IPS DF 19.7 (cell line): ENCODE data around the gene DENND1A.
A peak's percentile ranks its signal among the peaks of the same experiment; 100 is the strongest.

Experiments used
- DNase-seq: peaks from one replicate; pipeline ENCODE4 v3.0.0-alpha.2; 2013; ENCODE audit warnings: low read depth, low spot score

DENND1A gene

DNA sequence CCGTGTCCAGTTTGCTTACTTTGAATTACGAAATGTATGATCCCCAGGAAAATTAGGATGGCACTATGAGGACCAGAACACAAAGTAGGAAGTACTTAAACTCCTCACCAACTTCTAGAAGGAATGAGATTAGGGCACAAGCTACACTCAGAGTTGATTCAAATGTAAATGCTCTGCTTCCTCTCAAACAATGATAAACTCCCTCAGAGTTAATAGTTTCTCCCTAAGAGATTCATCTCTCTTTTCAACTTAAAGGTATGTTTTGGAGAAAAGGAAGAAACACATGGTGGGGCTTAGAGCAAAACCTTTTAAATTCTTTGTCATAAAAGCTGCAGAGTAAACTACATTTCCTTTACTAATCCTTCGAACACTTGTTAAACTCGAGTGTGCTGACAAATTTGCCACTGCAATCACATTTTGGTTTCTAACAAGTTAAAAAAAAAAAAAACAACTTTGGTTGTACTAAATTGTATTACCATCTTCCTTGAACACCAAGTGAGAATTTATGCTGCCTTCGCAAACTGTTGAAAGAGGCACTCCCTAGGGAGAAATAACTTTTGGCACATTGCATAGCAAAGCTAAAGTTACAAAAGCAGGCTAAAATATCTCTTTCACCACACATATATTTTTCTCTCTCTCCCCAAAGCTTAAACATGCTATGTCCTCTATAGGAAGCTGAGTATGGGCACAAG is 66.6 kb downstream of the DENND1A start:
- DNase-seq, result peak; percentile 75

DNA sequence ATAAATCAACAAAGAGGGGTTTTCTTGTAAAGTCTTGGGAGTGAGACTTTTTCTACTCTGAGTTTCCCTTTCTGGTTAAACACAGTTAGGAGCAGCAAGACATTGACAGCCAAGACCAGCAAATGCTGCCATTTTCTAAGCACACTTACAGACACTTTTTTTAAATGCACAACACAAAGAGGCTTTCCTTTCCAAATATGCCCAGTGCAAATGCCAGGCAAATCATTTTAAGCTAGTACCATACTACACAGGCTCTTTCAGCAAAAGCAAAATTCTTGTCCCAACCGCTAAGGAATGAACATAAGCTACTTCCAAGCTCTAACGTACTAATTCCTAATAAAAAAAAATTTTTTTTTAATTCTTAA is 68.2 kb downstream of the DENND1A start:
- DNase-seq, result no peak

DNA sequence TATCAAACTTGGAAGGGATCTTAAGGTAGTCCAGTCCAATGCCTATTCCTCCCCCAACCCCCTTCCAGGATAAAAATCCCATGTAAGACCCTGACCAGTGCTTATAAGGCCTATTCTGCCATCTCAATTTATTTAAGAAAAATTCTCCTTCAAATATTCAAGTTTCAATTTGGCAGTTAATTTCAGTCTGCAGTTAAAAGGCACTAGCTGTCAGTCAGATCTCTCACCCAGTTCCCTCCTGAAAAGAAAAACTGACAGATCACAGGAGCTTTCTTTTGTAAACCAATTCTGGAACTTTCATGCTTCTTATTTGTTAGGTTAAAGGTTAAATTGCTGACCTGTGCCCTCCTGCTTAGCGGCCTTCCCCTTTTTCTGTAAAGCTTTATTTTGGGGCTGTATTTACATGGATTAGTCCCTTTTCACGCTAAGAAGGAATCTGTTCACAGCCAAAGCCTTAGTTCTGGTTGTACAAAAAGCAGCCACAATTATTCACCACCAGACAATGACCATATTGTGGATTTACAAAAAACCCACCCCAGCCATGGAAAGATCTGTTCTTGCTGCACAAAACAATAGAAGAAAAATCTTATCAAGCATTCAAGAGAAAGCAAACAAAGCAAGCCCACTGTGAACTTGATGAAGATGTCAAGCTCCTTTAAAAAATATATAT is 68.7 kb downstream of the DENND1A start:
- no peak for DNase-seq

DNA sequence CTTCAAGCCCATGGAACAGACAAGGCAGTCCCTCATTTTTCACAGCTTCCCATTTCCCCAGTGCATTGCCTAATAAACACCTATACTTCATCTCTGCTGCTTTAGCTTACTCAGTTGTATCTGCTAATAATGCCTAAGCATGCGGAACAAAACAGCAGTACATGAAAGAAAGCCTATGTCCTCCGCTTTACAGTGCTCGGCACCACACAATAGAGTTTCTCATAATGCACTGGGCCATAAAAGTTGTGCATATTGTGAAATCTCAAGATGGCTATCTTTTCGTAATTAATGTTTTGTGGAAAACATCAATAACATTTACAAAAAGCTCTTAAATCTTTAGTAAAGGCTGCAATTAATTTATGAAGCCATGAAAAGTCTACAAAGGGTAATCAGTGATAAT is 69.3 kb downstream of the DENND1A start:
- no peak for DNase-seq

DNA sequence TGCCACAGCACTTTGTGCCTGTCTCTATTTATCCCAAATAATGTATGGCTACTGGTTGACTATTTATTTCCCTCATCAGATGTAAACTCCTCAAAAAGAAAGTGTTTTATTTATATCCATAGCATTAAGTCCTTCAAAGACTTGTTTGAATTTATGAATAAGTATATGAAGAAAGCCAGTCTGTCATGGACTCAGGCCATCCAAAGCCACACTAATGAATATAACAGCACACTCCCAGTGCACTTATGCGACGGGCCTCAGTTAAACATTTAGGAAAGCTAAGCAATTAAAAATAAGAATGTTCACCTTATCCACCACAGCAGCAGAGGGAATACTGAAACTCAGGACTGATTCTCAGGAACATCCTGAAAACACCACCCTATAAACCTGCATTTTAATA is 77.5 kb downstream of the DENND1A start:
- DNase-seq, result no peak

DNA sequence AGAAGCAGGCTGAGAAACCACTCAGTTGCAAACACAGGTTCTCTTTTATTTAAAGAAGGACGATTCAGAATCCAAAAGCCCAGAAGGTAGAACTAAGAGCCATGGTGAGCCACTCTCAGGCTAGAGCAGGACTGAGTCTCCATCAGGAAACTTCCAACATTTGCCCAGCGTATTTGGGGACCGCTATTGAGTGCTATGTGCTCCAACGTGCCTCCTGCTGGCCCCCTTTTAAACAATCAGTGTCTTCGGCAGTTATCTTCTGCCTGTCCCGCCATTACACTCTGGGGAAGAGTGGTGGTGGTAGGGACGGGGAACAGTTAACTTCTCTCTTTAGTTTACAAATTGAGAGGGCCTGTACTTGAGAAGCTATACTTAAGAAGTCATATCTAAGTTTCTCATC is 78.1 kb downstream of the DENND1A start:
- no peak for DNase-seq

DNA sequence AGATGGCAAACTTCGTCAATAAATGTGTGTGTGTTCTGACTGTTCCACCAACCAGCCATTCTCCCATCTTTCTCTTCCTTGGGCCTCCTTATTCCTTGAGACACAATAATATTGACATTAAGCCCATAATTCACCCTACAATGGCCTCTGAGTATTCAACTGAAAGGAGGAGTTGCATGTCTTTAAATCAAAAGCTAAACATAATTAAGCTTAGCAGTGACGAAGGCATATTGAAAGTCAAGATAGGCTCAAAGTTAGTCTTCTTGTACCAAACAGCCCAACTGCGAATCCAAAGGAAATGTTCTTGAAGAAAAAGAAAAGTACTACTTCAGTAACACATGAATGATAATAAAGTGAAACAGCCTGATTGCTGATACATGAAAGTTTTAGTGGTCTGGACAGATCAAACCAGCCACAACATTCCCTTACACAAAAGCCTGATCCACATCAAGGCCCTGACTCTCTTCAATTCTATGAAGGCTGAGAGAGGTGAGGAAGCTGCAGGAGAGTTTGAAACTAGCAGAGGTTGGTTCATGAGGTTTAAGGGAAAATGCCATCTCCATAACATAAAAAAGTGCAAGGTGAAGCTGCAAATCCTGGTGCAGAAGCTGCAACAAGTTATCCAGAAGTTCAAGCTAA is 81.4 kb downstream of the DENND1A start:
- no peak for DNase-seq

DNA sequence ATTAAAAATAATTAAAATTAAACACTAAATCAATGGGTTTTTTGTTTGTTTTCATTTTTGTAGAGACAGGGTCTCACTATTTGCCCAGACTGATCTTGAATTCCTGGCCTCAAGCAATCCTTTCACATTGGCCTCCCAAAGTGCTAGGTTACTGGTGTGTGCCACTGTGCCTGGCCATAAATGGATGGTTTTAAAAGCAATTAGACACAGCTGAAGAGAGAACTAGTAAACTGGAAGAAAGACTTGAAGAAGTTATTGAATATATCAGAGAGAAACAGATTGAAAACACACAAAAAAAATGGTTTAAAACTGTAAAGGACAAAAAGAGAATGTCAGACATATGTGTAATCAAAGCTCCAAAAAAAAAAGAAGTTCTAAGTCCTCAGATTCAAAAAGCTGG is 83.0 kb downstream of the DENND1A start:
- DNase-seq, result no peak

DNA sequence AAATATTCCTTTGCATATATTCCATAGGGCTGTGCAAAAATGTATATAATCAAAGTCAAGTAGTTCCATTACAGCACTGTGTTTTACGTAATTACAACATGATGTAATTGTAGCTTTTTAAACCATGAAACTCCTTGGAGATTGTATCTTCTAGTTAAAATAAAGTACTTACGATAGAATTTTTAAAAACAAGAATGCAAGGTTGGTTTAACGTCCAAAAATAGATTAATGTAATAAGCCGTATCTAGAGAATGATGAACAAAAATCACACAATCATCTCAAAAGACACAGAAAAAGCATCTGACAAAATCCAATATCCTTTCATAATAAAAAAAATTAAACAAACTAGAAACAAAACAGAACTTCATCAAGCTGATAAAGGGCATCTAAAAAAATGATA is 86.2 kb downstream of the DENND1A start:
- DNase-seq, result no peak

DNA sequence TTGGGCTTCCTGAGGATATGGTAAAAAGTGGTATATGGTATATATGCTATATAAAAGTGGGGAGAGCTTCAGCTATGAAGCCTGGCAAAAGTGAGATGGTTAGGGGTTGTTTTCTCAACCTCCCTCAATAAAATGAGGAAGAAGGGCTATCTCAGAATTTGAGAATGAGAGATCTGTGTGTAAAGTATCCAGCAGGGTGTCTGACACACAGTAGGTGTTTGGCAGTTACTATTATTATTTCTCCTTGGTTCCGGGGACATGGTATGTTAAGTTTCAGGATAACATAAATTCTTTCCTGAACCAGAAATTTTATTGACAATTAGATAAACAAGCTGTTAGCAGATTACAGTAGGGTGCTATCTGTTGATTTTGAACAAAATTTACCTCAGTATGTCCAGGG is 94.1 kb downstream of the DENND1A start:
- no peak for DNase-seq

DNA sequence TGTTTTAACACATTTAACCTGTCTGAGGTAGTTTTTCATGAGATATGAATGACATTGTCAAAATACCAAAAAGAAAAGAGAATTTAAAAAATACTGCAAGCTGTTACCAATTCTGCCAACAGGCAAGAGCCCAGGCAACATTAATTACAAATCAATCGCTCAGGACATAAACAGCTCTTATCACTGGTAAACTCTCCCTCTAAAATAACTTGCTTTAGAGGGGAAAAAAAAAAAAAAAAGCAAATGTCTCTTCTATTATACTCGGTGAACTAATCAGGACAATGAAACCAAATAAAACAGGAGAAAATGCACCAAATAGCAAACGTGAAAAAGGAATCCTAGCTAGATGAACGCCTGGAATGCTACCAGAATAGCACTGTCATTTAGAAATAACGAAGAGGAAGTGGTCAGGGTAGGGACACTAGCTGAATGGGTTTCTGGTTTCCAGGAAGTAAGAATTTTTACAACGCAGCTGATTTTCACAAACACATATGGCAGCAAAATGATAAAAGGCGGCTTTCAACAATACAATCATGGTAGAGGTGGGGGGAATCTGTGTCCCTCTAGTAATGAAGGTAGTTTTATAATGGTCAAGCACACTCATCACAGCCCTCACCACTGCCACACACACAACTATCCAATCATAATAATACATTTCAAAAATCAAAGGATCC is 94.9 kb downstream of the DENND1A start:
- no peak for DNase-seq

DNA sequence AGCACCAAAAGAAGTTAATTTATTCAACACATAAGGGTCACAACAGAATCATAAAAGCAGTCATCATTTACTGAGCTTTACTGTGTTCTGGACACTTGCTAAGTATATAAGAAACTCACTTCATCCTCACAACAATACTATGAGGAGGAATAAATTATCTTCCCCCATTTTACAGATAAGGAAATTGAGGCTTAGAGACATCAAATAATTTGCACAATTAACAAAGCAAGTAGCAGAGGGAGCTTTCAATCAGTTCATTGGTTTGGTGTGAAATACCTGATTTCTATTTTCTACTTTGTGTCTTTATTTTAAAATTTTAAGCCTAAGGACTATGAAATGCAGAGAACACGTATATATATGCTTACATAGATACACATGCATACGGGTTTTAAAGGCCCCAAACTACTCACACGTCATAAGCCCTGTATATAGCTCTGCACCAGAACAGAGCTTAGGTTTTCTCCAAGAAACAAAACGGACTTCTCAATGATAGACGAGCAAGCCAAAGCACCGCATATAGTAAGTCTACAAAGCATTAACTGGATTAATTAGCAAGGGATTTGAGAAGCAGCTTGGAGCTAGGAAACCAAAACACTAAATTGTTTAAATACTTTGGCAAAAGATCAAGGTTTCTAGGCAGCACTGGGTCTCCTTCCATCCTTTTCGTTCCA is 95.6 kb downstream of the DENND1A start:
- no peak for DNase-seq

DNA sequence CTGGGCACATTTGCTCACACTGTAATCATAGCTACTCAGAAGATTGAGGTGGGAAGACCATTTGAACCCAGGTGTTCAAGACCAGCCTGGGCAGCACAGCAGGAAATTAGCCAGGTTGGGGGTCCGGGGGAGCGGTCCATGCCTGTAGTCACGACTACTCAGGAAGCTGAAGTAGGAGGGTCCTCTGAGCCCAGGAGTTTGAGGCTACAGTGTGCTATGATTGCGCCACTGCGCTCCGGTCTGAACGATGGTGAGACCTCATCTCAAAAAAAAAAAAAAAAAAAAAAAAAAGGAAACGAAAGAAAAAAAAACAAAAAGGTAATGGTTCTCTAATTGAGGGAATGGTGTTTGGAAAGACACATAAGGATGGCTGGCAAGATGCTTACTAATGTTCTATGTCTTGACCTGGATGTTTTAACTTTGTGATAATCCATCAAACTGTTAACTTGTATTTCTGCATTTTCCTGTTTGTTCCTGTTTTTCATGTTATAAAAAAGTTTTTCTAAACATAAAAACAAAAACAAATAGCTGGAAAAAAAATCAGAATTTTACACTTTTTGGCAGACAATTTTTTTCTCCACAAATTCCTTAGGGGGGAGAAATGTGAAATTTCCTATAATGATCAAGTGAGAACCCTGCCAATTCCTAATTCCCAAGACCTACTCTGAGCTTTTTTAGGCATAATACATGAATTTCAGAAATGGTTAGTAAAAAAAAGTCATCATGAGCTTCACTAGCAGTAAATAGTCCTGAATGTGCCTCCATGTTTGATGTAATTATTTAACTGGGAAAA is 96.9 kb downstream of the DENND1A start:
- DNase-seq, result no peak

DNA sequence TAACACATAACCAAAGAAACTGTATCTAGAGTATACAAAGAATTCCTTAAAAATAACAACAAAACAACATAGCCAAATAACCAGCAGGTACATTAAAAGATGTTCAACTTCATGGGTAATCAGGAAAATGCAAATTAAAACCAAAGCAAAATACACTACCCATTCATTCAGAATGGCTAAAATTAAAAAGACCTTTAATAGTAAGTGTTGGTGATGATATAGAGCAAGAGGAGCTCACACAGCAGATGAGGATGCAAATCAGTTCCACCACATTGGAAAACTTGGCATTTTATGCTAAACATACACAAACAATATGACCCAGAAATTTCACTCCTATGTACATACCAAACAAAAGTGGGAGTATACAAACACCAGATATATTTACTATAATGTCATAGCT is 97.8 kb downstream of the DENND1A start:
- DNase-seq, result no peak

DNA sequence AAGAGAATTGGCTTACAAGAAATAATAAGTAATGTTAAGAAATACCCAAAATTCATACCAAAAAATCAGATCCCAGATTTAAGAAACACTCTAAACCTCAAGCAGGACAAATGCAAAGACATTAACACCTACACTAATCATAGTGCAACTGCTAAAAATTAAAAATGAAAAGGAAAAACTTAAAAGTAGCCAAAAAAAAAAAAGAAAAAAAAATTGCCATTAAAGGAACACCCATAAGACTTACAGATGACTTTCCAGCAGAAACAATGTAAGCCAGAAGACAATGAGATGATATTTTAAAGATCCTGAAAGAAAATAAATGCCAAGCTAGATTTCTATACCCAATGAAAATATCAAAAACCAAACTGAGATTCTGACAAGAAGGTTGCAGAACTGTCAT is 101.5 kb downstream of the DENND1A start:
- DNase-seq, result no peak

DNA sequence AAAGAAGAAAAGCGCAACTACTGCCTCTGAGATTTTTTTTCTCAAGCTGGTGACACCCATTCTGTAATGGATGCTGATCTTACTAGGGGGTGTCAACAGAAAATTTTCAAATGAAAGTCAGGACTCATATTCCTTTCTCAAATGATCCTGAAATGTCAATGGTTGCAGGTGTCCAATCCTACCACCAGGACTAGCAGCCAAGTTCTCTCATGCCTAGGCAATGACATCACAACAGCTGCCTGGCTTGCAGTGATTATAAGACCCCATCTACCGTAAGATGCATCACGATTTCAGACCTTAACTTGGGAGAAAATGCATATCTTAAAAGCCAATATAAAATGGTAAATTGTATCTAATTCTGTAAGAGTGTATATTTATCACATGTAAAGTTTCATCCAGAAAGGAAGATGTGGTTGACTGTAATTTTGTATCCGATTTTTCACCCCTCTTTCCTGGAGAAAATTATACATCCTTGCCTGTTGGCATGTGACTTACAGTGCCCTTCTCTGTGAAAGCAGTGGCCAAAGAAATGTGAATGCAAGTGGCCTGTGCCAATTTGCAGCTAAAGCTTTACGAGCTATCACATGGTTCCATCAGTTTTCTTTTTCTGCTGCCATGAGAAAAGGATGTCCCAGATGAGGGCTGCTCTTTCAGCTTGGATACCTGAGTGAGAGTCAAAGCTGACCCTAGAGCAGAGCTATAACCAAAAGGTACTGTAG is 104.4 kb downstream of the DENND1A start:
- peak; percentile 7 for DNase-seq

DNA sequence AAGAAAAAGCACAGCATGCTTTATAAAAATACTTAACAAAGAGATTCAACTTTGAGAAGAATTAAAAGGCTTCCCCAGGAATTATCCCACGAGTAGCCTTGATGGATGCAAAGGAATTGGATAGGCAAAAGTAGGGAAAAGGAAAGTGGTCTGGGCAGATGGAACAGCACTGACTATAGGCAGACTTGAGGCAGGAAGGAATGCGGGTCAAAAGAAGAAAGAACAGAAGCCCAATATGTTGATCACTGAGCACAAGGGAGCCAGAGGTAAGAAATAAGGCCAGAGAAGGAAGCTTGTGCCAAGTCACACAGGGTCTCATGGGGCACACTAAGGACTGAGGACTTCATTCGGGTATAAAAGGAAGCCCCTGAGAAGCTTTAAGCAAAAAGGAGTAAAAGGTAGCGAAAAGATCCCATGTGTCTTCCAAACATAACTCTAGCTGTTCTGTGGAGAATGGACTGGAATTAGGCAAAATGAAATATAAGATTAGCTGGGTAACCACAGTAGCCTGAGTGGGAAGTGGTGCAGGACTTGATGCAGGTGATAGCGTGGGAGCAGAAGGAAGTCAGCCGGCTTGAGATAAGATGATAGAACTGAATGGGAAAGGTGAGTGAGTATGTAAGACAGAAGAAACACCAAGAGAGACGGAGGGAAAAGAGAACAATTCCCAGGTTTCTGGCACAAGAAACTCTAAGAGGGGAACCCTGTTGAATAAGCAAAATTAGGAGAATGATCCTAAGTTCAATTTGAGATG is 106.6 kb downstream of the DENND1A start:
- no peak for DNase-seq

DNA sequence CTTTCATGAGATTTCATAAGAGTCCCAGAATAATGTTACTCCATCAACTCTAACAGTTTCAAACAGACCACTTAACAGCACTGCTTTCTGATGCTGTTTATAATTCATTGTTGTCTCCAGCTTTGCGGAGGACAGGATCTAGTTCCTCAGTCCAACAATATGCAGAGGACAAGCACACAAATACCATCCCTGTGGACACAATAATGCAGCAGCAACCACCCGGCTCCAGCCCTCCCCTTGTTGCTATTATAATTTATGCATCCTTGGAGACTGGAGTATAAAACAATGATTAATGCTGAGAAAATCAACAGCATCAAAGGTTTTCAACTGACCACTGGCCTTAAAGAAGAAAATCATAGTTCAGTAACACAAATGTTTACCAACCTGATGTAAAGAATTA is 108.3 kb downstream of the DENND1A start:
- no peak for DNase-seq

DNA sequence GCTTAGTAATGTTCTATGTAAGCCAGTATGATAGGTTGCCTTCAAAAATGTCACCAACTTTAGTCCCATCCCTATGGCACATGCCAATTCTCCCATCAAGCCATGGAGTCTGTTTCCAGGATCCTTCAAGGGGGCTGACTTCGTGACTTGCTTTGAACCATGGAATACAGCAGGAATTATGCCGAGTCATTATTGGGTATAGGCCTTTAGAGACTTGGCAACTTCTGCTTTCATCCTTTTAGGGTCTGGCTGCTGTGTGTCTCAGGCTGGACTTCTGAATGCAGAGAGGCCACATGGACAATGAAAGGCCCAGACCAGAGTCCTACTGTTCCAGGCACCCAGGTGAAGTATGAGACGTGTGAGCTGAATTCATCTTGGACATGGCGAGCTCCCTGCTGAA is 109.8 kb downstream of the DENND1A start:
- no peak for DNase-seq
